PC-3 (cell line): ENCODE data around the gene CALHM6. TPM values are rescaled to one million over a fixed set of nuclear protein-coding genes. Genes with fewer than 3 reads are reported as not detected.

Experiments used
- ATAC-seq: fragments of 200-7000 bp; cut with Tn5 transposase; 2 replicates; pipeline ENCODE4 v1.9.1; 2020; ENCODE audit warnings: mild to moderate bottlenecking, moderate library complexity
- BruUV-seq: library from RNA; stranded (reverse); fragments of 400-500 nt; replicated peaks from 2 replicates; lab custom pipeline; 2021; lab: Mats Ljungman, UMichigan
- CTCF ChIA-PET: fragments of 300-600 bp; sonication (Branson Sonifier 250); formaldehyde crosslinking; loops from one replicate; lab custom pipeline; 2022; ENCODE audit warnings: antibody characterized with exemption; lab: Charles Lee
- POLR2A ChIA-PET: fragments of 300-600 bp; sonication (Branson Sonifier 250); formaldehyde crosslinking; loops from one replicate; lab custom pipeline; 2022; ENCODE audit warnings: antibody characterized with exemption; ENCODE audit not compliant: unreplicated experiment; lab: Charles Lee
- DNase-seq: peaks from one replicate; pipeline ENCODE4 v3.0.0-alpha.2; 2015
- H2AFZ ChIP-seq: fragments of 300-600 bp; sonication (generic); 2 replicates; pipeline ENCODE4 v1.6.0; 2016; ENCODE audit warnings: antibody characterized with exemption, low read length
- H3F3A ChIP-seq: fragments of 300-600 bp; sonication (generic); one replicate; pipeline ENCODE4 v1.6.0; 2017; ENCODE audit warnings: antibody characterized with exemption, low read length, control low read depth, mild to moderate bottlenecking; ENCODE audit not compliant: unreplicated experiment
- H3K27ac ChIP-seq: fragments of 300-600 bp; sonication (generic); 2 replicates; pipeline ENCODE4 v1.5.1; 2016; ENCODE audit warnings: mild to moderate bottlenecking, low read length
- H3K27me3 ChIP-seq: fragments of 300-600 bp; sonication (generic); 2 replicates; pipeline ENCODE4 v1.6.1; 2016; ENCODE audit warnings: low read length, mixed read lengths
- H3K36me3 ChIP-seq: fragments of 300-600 bp; sonication (generic); 2 replicates; pipeline ENCODE4 v1.6.1; 2016; ENCODE audit warnings: low read depth, mixed run types, low read length, mixed read lengths
- H3K4me1 ChIP-seq: fragments of 300-600 bp; sonication (generic); 2 replicates; pipeline ENCODE4 v1.5.1; 2016; ENCODE audit warnings: low read length; ENCODE audit not compliant: insufficient read depth
- H3K4me2 ChIP-seq: fragments of 300-600 bp; sonication (generic); 2 replicates; pipeline ENCODE4 v1.6.0; 2016; ENCODE audit warnings: low read length
- H3K4me3 ChIP-seq: fragments of 300-600 bp; sonication (generic); 2 replicates; pipeline ENCODE4 v1.5.1; 2016; ENCODE audit warnings: mild to moderate bottlenecking, low read length, mixed read lengths
- H3K79me2 ChIP-seq: fragments of 300-600 bp; sonication (generic); 2 replicates; pipeline ENCODE4 v1.6.1; 2017; ENCODE audit warnings: low read length, mixed read lengths
- H3K9ac ChIP-seq: fragments of 300-600 bp; sonication (generic); 2 replicates; pipeline ENCODE4 v1.6.0; 2016; ENCODE audit warnings: mild to moderate bottlenecking, low read length
- H3K9me2 ChIP-seq: fragments of 300-600 bp; sonication (generic); replicated peaks from 2 replicates; pipeline ENCODE4 v1.6.1; 2016; ENCODE audit warnings: mixed run types, low read length, mixed read lengths
- H3K9me3 ChIP-seq: fragments of 300-600 bp; sonication (generic); 2 replicates; pipeline ENCODE4 v1.6.1; 2016; ENCODE audit warnings: low read length, mixed read lengths
- H4K20me1 ChIP-seq: fragments of 300-600 bp; sonication (generic); 2 replicates; pipeline ENCODE4 v1.6.1; 2016; ENCODE audit warnings: low read length, mixed read lengths
- CTCF ChIP-seq: fragments of 300-600 bp; sonication (generic); conservative IDR thresholded peaks from 2 replicates; pipeline ENCODE4 v1.5.1; 2017; ENCODE audit warnings: antibody characterized with exemption, low read depth, mild to moderate bottlenecking, low read length
- EZH2 ChIP-seq: fragments of 300-600 bp; sonication (generic); IDR thresholded peaks from one replicate; pipeline ENCODE4 v1.6.1; 2017; ENCODE audit warnings: antibody characterized with exemption, mild to moderate bottlenecking, low read length; ENCODE audit not compliant: unreplicated experiment
- EZH2phosphoT487 ChIP-seq: fragments of 300-600 bp; sonication (generic); IDR thresholded peaks from 2 replicates; pipeline ENCODE4 v1.6.1; 2018; ENCODE audit warnings: mild to moderate bottlenecking, antibody characterized with exemption, low read length, borderline replicate concordance
- intact Hi-C: fragments of 100-400 bp; cut with micrococcal nuclease; formaldehyde crosslinking; loops from 2 replicates; pipeline ENCODE4 v1.9.0; 2023
- total RNA-seq: library from RNA; depleted of rRNA; stranded (reverse); fragments of >200 nt; gene quantifications from 2 replicates; pipeline ENCODE4 v1.2.3, GENCODE V29; 2014

CALHM6 gene
- total RNA-seq, 1 experiment from 2014 or later, result not detected

- no peaks in the 10 kb centered on the region for H3K9me3 ChIP-seq
- CTCF ChIA-PET, result no interaction called here
Observed at GRCh38 chr6:116458264-116458663, 2.9 kb upstream of the CALHM6 start.

GRCh38 chr6:116459927-116460326 is 1.2 kb upstream of the CALHM6 start:
- CTCF ChIA-PET, result no interaction called here
- intact Hi-C loops, result no loop called here
- H3K79me2 ChIP-seq, result no peaks in the 10 kb centered on the region

More at GRCh38 chr6:116458264-116458663, 2.9 kb upstream of the CALHM6 start:
- ATAC-seq, result no peak
- Histone ChIP-seq H3K4me3 (no peak overlapping the region), H3K27me3 (peaks cover 9% of the 10 kb centered on the region; the same call in 1 of the 2 replicates), H3K9ac (no peak overlapping the region), H3K4me2 (no peak overlapping the region), H3K4me1 (no peaks in the 10 kb centered on the region), H3K36me3 (no peaks in the 10 kb centered on the region), H3K9me2 (no peaks in the 10 kb centered on the region), H3K79me2 (no peaks in the 10 kb centered on the region), H4K20me1 (no peaks in the 10 kb centered on the region), H2AFZ (no peak overlapping the region), H3F3A (no peaks in the 10 kb centered on the region), H3K27ac (no peak overlapping the region)
- intact Hi-C loops, result no loop called here
- POLR2A ChIA-PET, result no interaction called here
- no peak for DNase-seq
- TF ChIP-seq CTCF (no peak), EZH2phosphoT487 (no peak), EZH2 (no peak)
- no TSS peak for BruUV-seq

More at GRCh38 chr6:116459927-116460326, 1.2 kb upstream of the CALHM6 start:
- H3K4me2 ChIP-seq, result no peak overlapping the region
- no peaks in the 10 kb centered on the region for H3K4me1 ChIP-seq
- no peak overlapping the region for H3K27ac ChIP-seq
- DNase-seq (no peak), ATAC-seq (no peak)
- no peak overlapping the region for H2AFZ ChIP-seq
- no peaks in the 10 kb centered on the region for H3K9me2 ChIP-seq
- H3K9ac ChIP-seq, result no peak overlapping the region
- H3F3A ChIP-seq, result no peaks in the 10 kb centered on the region
- H3K9me3 ChIP-seq, result no peaks in the 10 kb centered on the region
- H3K4me3 ChIP-seq, result no peak overlapping the region
- no peaks in the 10 kb centered on the region for H3K36me3 ChIP-seq
- peaks cover 22% of the 10 kb centered on the region for H3K27me3 ChIP-seq
- no TSS peak for BruUV-seq
- no peaks in the 10 kb centered on the region for H4K20me1 ChIP-seq
- POLR2A ChIA-PET, result no interaction called here
- TF ChIP-seq EZH2 (no peak), EZH2phosphoT487 (no peak), CTCF (no peak)
